CD14-positive monocyte (primary cell): ENCODE measurements around the gene ZDHHC14. TPM values are rescaled to one million over a fixed set of nuclear protein-coding genes. Genes with fewer than 3 reads are reported as not detected.

ENCODE experiments used
- DNase-seq, 3 donors: peaks; one replicate each; pipeline ENCODE4 v3.0.0-alpha.2; 2011 to 2022
- H2AFZ ChIP-seq: 2 replicates; pipeline ENCODE4 v1.6.0; 2012; ENCODE audit warnings: mild to moderate bottlenecking, low read depth, low read length, inconsistent platforms; ENCODE audit not compliant: insufficient read depth, poor library complexity, severe bottlenecking
- H3K27ac ChIP-seq, 2 donors: 1 replicate in 1 of 2; 2 replicates in 1 of 2; pipeline ENCODE4 v1.5.1; 2012 to 2013; ENCODE audit warnings: low read length in 2 of 2, control low read depth in 1 of 2, inconsistent platforms in 1 of 2, low read depth in 1 of 2, mild to moderate bottlenecking in 1 of 2
- H3K27me3 ChIP-seq, 2 donors: one replicate each; pipeline versions ENCODE4 v1.6.0 to v1.6.1; 2011 to 2013; ENCODE audit warnings: low read length in 2 of 2; ENCODE audit not compliant: control insufficient read depth in 2 of 2, insufficient read depth in 2 of 2
- H3K36me3 ChIP-seq, 2 donors: replicated peaks in 1 of 2; 1 replicate in 1 of 2; 2 replicates in 1 of 2; pipeline versions ENCODE4 v1.5.1 to v1.6.1; 2012 to 2013; ENCODE audit warnings: low read length in 2 of 2, control low read depth in 1 of 2, inconsistent platforms in 1 of 2, mild to moderate bottlenecking in 1 of 2; ENCODE audit not compliant: insufficient read depth in 2 of 2, control insufficient read depth in 1 of 2
- H3K4me1 ChIP-seq, 2 donors: 1 replicate in 1 of 2; 2 replicates in 1 of 2; pipeline versions ENCODE4 v1.5.1 to v1.6.1; 2012 to 2013; ENCODE audit warnings: low read length in 2 of 2, control low read depth in 1 of 2, inconsistent platforms in 1 of 2, mild to moderate bottlenecking in 1 of 2, moderate library complexity in 1 of 2; ENCODE audit not compliant: insufficient read depth in 2 of 2, control insufficient read depth in 1 of 2
- H3K4me2 ChIP-seq: replicated peaks from 2 replicates; pipeline ENCODE3; 2012; ENCODE audit warnings: low read length, moderate library complexity, mild to moderate bottlenecking; ENCODE audit not compliant: poor library complexity, severe bottlenecking; ENCODE audit errors: extremely low read depth
- H3K4me3 ChIP-seq, 3 experiments: fragments of 200-600 bp in 1 of 3; sonication (generic) in 1 of 3; replicated peaks in 1 of 3; 1 replicate in 2 of 3; 2 replicates in 1 of 3; pipeline ENCODE4 v1.5.1; 2011 to 2013; ENCODE audit warnings: low read length in 3 of 3, mild to moderate bottlenecking in 3 of 3, control low read depth in 2 of 3, low read depth in 2 of 3, inconsistent platforms in 1 of 3, moderate library complexity in 1 of 3
- H3K79me2 ChIP-seq: 2 replicates; pipeline ENCODE4 v1.6.0; 2012; ENCODE audit warnings: mild to moderate bottlenecking, control low read depth, inconsistent platforms, low read length, moderate library complexity; ENCODE audit not compliant: insufficient read depth
- H3K9ac ChIP-seq: 2 replicates; pipeline ENCODE4 v1.6.0; 2017; ENCODE audit warnings: low read length, mild to moderate bottlenecking; ENCODE audit not compliant: insufficient read depth, poor library complexity, severe bottlenecking
- H3K9me3 ChIP-seq, 2 donors: replicated peaks in 1 of 2; 1 replicate in 1 of 2; 2 replicates in 1 of 2; pipeline versions ENCODE4 v1.5.1 to v1.6.1; 2012 to 2013; ENCODE audit warnings: low read length in 2 of 2, control low read depth in 1 of 2; ENCODE audit not compliant: control insufficient read depth in 1 of 2, insufficient read depth in 1 of 2
- H4K20me1 ChIP-seq: 2 replicates; pipeline ENCODE4 v1.6.0; 2012; ENCODE audit warnings: mild to moderate bottlenecking, low read length, control low read depth, moderate library complexity; ENCODE audit not compliant: insufficient read depth
- H3K27ac Mint-ChIP-seq, 7 donors: one replicate each; pipeline ENCODE4 v1.8.0; 2020; ENCODE audit warnings: mild to moderate bottlenecking in 7 of 7, mixed read lengths in 7 of 7, moderate library complexity in 6 of 7, inconsistent platforms in 2 of 7
- H3K27me3 Mint-ChIP-seq, 3 donors: one replicate each; pipeline ENCODE4 v1.8.0; 2021 to 2022; ENCODE audit warnings: low read depth in 3 of 3, mild to moderate bottlenecking in 3 of 3, mixed read lengths in 3 of 3, moderate library complexity in 3 of 3, inconsistent platforms in 1 of 3
- H3K36me3 Mint-ChIP-seq, 2 donors: one replicate each; pipeline ENCODE4 v1.8.0; 2020; ENCODE audit warnings: mixed read lengths in 2 of 2, inconsistent platforms in 1 of 2, mild to moderate bottlenecking in 1 of 2
- H3K4me1 Mint-ChIP-seq: one replicate; pipeline ENCODE4 v1.8.0; 2020; ENCODE audit warnings: mild to moderate bottlenecking, mixed read lengths
- H3K4me3 Mint-ChIP-seq, 2 donors: one replicate each; pipeline ENCODE4 v1.8.0; 2020; ENCODE audit warnings: mild to moderate bottlenecking in 2 of 2, mixed read lengths in 2 of 2, moderate library complexity in 1 of 2
- H3K9me3 Mint-ChIP-seq, 7 donors: one replicate each; pipeline ENCODE4 v1.8.0; 2020 to 2022; ENCODE audit warnings: mixed read lengths in 7 of 7, mild to moderate bottlenecking in 6 of 7, moderate library complexity in 6 of 7, inconsistent platforms in 2 of 7
- CTCF ChIP-seq: fragments of 200-600 bp; IDR thresholded peaks from one replicate; pipeline ENCODE4 v1.8.0; 2022; ENCODE audit warnings: antibody characterized with exemption, mild to moderate bottlenecking
- WGBS: methylation state at CpG from one replicate; pipeline ENCODE4 v1.1.5; 2013; ENCODE audit warnings: missing lambda C conversion rate; ENCODE audit not compliant: insufficient coverage; 5-methylcytosine and 5-hydroxymethylcytosine counted together
- intact Hi-C, 2 donors: fragments of 100-400 bp; cut with micrococcal nuclease; formaldehyde crosslinking; loops; one replicate each; pipeline versions ENCODE4 v1.15.0 to v1.15.1; 2023
- polyA plus RNA-seq, 3 donors: library from polyadenylated mRNA; depleted of rRNA in 1 of 3; unstranded in 2 of 3; stranded (reverse) in 1 of 3; fragments of 300-500 nt in 2 of 3; fragments of >200 nt in 1 of 3; fragmentation: Illumina TruSeq in 2 of 3; gene quantifications; 1 replicate in 2 of 3; 2 replicates in 1 of 3; pipeline ENCODE4 v1.2.3, GENCODE V29; 2012 to 2021

Gene ZDHHC14
- polyA plus RNA-seq, 3 donors = 0.30 to 1.7 (median 0.93) TPM

DNA sequence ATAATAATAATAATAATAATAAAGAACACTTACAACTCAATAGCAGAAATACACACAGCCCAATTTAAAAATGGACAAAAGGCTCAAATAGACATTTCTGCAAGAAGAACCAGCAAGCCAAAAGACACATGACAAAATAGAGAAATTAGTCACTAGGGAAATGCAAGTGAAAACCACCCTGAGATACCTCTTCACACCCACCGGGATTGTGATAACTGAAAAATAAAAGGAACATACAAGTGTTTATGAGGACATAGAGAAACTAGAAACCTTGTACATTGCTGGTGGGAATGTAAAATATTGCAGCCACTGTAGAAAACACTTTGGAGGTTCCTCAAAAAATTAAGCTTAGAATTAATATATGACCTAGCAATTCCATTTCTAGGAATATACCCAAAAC lies 59.2 kb downstream of the ZDHHC14 start:
- Histone ChIP-seq H3K36me3 (no peaks in the 10 kb centered on the region), H4K20me1 (no peaks in the 10 kb centered on the region), H3K4me3 (no peak overlapping the region), H3K27ac (no peak overlapping the region), H3K9me3 (peaks cover 6 to 8% of the 10 kb centered on the region in 2 donors), H2AFZ (no peak overlapping the region), H3K4me2 (no peak overlapping the region), H3K79me2 (no peaks in the 10 kb centered on the region), H3K9ac (no peak overlapping the region), H3K4me1 (peaks cover 39 to 47% of the 10 kb centered on the region in 2 donors), H3K27me3 (no peaks in the 10 kb centered on the region)
- intact Hi-C loops = no loop called here
- peak in 2 of 3 donors; percentile 34 to 41 for DNase-seq
- H3K4me3 Mint-ChIP-seq = peak overlapping the region in 1 of 2 donors; percentile 9
- no peaks in the 10 kb centered on the region for H3K36me3 Mint-ChIP-seq
- WGBS = no CpG with 5 or more reads among the region's 1 CpG
- TF ChIP-seq CTCF = no peak
- peaks cover 0 to 3% (median 0%) of the 10 kb centered on the region in 3 donors for H3K27me3 Mint-ChIP-seq
- peak overlapping the region in 3 of 7 donors; percentile 7 to 69 (median 41) for H3K27ac Mint-ChIP-seq
- peaks cover 49% of the 10 kb centered on the region for H3K4me1 Mint-ChIP-seq
- H3K9me3 Mint-ChIP-seq = peaks cover 5 to 18% (median 9%) of the 10 kb centered on the region in 7 donors

GRCh38 chr6:157442291-157442690 lies 61.3 kb downstream of the ZDHHC14 start:
- peak; percentile 48 to 86 (median 81) for DNase-seq
- Mint-ChIP-seq H3K27ac (peak overlapping the region; percentile 73 to 93 (median 89)), H3K4me3 (peak overlapping the region; percentile 57 to 62), H3K36me3 (no peaks in the 10 kb centered on the region), H3K4me1 (peaks cover 51% of the 10 kb centered on the region), H3K27me3 (peaks cover 1 to 4% (median 2%) of the 10 kb centered on the region in 3 donors), H3K9me3 (peaks cover 5 to 18% (median 9%) of the 10 kb centered on the region in 7 donors)
- intact Hi-C loops = no loop called here
- TF ChIP-seq CTCF = no peak
- H3K9me3 ChIP-seq = peaks cover 6 to 8% of the 10 kb centered on the region in 2 donors
- no peaks in the 10 kb centered on the region for H3K36me3 ChIP-seq
- H3K79me2 ChIP-seq = no peaks in the 10 kb centered on the region
- peaks cover 39 to 47% of the 10 kb centered on the region in 2 donors for H3K4me1 ChIP-seq
- H3K27me3 ChIP-seq = no peaks in the 10 kb centered on the region
- no peak overlapping the region for H3K9ac ChIP-seq
- 92% methylated on average over 4 of the region's 12 CpGs for WGBS
- peak overlapping the region; percentile 73 for H3K27ac ChIP-seq
- no peaks in the 10 kb centered on the region for H4K20me1 ChIP-seq
- H3K4me3 ChIP-seq = peak overlapping the region in 1 of 3 experiments; percentile 58
- H2AFZ ChIP-seq = peak overlapping the region; percentile 43
- peak overlapping the region; percentile 57 for H3K4me2 ChIP-seq
